ENCODE results near the gene PIK3CD.
"Not testable (repeated sequence)": the region's sequence is repeated elsewhere in the genome, so short reads cannot be mapped to it uniquely, and the experiment has no call there.

Gene PIK3CD

DNA sequence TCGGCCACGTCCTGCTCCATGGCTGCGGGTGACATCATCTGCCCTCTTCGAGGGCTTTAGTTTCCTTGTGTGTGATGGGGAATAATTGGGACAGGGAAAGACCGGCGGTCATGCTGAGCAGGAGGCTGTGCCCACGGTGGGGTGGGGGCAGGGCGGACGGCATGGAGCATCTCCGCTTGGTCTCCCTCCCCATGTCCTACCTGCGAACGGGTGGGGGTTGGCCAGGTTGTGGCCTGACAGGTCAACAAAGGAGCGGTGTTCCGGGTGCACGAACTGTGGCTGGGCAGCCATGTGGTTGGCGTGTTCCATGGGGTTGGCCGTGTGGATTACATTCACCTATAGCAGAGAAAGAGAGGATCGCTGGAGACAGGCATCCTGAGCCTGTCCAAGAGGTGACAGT is 80.0 kb downstream of the PIK3CD start:
- no peak for DNase-seq (ENCODE audit: low read depth in 1 of 2, low spot score in 1 of 2)

DNA sequence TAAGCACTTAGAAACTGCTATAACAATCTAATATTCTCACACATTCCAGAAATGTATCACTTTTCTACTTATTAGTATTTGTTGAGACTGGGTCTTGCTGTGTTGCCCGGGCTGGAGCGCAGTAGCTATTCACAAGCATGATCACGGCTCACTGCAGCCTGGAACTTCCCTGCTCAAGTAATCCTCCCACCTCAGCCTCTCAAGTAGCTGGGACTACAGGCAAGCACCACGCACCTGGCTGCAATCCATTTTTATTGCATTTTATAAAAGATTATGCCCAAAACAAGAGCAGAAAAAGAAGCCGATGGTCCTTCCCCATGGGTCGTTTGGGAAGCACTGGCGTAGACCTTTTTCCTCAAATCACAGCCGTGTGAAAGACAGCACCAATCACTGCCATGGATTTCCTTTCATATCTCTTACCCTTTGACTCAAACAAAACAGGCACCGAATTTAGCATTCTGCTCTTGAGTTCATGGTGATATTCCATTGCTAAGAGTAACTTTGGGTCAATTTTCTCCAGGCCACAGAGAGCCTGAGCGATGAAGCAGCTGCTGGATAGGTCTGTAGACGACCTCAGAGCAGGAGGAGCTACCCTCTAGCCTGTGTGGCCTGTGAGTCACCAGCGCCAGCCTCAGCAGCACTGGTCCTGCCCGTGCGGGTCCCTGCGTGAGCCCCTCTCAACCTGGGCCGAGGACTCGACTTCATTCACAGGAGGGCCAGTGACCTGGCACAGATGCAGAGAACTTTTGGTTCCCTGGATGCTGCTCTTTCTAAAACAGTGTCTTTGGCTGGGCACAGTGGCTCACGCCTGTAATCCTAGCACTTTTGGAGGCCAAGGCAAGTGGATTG is 80.8 kb downstream of the PIK3CD start:
- no peak for DNase-seq (ENCODE audit: low read depth in 1 of 2, low spot score in 1 of 2)

DNA sequence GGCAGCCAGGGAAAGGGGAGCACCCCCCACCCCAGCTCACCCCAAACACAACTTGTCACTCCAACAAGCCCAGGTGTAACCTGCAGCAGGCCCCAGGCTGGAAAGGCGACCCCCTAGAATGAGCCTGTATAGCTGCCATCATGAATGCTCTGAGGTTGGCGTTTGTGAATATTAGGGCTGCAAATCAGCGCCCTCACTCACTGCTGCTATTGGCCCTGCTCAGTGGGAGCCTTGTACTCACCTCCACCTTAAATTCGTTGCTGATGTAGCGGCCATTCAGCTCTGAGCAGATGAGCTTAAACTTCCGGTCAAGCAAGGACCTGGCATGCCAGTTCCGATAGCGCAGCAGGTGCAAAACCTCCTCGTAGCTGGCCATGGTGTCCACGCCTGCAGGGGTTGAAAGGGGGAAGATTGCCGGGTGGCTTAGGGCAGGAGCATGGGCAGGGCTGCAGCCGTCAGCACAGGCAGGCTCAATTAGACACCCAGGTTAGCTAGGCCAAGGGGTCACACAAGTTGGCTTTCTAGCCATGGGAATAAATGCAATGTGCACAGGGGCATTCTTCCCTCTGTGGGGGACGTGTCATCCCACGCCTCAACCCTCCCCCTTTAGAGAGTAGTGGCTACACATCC is 81.7 kb downstream of the PIK3CD start:
- DNase-seq (ENCODE audit: low read depth in 1 of 2, low spot score in 1 of 2): no peak

DNA sequence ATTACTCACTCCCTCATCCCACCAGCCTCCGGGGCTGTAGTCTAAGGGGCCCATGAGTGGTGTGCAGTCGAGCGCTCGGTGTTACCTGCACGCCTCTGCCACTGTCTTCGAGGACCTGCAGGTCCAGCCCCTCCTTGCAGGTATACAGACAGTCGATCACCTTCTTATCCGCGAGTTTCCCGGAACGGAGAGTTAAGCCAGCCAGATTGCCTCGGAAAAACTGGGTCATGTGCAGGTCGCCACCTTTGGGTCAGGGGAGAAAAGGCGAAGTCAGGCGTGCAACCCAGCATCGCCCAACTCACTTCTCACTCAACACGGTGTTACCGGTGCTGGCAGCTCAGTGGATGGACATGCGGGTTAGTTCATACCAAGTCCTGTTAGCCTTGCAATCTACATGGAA is 84.3 kb downstream of the PIK3CD start:
- no peak for DNase-seq (ENCODE audit: low read depth in 1 of 2, low spot score in 1 of 2)

DNA sequence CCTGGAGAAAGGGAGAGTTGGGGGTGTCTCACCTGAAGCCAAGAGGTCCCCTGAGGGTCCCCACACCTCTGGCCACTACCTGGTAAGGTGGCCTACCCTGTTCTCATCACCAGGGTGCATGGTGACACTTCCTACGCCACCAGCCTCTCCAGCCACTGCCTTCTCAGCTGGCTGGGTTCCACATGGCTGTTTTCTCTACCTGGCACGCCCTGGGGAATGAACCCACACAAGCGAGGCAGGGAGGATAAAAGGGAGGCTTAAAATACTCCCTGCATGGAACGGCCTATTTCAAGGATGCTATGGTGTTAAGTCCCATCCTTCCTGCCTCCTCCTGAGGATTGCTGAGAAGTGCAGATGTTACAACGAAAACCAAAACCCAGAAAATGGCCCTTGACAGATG is 84.7 kb downstream of the PIK3CD start:
- DNase-seq (ENCODE audit: low read depth in 1 of 2, low spot score in 1 of 2): no peak

DNA sequence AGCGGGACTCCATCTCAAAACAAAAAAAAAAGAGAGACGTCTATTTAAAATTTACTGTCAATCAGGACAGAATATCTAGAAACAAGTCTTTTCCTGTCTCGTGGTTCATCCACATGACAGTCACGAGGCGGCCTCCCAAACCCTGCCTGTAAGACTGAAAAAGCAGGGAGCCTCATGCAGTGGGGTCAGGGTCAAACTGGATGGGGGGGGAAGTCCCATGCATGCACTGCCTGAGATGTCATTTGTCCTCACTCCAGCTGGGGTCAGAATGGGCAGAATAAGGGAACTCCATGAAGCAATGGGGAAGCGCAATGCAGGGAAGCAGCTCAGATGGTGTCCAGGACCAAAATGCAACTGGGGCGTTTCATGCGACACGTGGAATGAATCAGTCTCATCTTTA is 85.5 kb downstream of the PIK3CD start:
- DNase-seq (ENCODE audit: low read depth in 1 of 2, low spot score in 1 of 2): no peak

DNA sequence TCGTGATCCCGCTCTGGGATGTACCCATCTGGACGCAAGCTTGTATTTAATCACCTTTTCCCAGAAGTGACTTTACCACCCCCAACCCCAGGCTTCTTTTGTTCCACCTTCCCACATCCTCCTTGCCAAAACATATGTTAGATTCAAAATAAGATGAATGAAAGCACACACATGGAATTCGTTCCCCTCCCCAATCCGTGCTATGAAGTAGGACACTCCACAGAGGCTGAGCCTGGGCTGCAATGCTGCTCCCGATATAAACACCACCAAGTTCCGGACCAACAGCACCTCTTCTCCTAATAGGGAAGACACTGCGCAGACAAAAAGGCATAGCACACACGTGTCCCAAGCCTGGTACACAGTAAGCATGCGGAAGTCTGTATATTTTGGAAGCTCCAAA is 86.1 kb downstream of the PIK3CD start:
- no peak for DNase-seq (ENCODE audit: low read depth in 1 of 2, low spot score in 1 of 2)

DNA sequence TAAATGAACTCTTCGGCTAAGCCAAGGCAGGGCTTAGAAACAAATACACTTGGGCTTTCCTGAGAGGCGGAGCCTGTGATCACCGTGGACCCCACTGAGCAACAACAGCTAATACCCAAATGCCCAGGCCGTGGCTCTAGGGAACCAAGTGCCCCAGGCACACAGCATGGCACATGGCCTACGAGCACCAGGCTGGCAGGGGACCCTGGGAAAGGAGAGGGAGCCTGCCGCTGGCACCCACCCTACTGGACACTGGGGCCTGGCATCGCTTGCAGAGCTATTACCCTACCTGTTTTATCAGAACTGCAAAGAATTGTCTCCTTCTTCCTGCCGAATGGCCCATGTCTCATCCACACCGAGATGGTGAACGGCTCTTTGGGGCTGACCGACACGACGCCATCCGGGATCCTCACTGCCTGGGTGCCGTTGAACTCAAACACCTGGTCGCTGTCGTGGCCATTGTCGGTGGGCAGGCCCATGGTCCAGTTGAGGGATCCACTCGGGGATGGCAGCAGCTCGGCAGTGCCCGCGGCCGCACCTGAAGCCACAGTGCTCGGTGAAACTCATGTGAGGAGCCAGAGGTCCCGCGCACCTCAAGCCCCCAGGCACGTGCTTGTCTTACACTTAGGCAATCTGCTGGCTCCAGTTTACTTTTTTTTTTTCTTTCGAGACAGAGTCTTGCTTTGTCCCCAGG is 92.7 kb downstream of the PIK3CD start:
- no peak for DNase-seq (ENCODE audit: low read depth in 1 of 2, low spot score in 1 of 2)

DNA sequence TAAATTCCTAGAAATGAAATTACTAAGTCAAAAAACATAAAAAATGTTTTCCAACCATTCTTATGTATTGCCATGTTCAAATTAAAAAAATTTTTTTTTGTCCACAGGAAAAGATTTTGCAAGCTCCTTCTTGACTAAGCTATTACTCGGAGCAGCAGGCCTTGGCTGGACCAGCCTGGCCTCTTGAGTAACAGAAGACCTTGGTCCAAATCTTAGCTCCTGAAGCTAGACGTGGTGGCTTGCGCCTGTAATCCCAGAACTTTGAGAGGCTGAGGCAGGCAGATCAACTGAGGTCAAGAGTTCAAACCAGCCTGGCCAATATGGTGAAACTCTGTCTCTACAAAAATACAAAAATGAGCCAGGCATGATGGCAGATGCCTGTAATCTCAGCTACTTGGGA is 94.7 kb downstream of the PIK3CD start:
- no peak for DNase-seq (ENCODE audit: low read depth in 1 of 2, low spot score in 1 of 2)

DNA sequence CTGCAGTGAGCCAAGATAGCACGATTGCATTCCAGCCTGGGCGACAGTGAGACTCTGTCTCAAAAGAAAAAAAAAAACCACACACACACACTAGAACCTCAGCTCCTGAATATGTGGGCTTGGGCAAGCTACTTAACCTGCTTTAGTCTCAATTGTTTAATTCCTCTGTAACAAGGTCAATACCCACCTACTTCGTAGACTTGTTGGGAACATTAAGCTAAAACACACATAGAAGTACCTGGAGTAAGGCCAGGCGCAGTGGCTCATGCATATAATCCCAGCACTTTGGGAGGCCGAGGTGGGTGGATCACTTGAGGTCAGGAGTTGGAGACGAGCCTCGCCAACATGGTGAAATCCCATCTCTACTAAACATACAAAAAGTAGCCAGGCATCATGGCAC is 95.1 kb downstream of the PIK3CD start:
- DNase-seq (ENCODE audit: low read depth in 1 of 2, low spot score in 1 of 2): no peak

DNA sequence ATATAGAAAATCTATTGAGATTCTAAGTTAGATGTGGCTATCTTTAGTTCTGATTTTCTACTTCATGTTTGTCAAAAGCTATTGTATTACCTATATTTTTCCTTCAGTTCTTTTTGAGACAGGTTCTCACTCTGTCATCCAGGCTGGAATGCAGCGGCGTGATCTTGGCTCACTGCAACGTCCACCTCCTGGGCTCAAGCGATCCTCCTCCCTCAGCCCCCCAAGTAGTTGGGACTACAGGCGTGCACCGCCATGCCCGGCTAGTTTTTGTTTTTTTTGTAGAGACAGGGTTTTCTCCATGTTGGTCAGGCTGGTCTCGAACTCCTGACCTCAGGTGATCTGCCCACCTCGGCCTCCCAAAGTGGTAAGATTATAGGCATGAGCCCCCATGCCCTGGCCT is 96.9 kb downstream of the PIK3CD start:
- not testable (repeated sequence) for DNase-seq (ENCODE audit: low read depth in 1 of 2, low spot score in 1 of 2)

DNA sequence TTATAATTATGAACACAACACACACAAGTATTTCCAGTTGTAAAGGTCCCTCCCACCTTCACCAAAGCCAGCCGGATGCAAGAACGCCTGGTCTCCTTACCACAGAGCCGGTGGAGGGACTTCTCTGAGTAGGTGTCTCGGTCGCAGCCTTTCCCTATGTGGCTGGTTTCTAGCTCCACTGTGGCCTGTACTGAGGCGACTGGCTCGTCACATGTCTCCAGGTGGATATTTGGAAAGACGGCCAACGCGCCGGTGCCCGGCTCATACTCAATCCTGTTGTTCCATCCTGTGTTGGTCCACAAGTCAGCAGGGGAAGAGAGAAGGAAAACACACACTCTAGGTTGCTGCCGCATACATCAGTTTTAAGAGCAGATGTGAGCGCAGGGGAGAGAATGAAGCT is 97.8 kb downstream of the PIK3CD start:
- no peak for DNase-seq (ENCODE audit: low read depth in 1 of 2, low spot score in 1 of 2)

DNA sequence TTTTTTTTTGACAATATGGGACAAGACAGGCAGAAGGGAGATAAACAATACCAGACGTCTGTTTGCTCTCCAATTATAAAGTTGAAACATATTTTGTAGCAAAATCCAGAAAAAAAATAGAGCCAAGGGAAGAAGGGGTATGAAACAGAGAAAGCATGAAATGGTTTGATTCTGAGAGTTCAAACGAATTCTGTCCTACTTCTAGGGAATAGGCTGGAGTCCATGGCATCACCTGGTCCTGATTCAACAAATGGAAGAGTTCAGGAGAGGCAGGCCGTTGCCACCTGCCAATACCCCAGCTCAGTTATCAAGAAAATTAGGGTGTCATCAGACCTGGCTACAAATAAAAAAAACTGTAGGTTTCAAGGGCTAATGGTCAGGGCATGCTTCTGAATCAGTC is 100.4 kb downstream of the PIK3CD start:
- DNase-seq (ENCODE audit: low read depth in 1 of 2, low spot score in 1 of 2): no peak

DNA sequence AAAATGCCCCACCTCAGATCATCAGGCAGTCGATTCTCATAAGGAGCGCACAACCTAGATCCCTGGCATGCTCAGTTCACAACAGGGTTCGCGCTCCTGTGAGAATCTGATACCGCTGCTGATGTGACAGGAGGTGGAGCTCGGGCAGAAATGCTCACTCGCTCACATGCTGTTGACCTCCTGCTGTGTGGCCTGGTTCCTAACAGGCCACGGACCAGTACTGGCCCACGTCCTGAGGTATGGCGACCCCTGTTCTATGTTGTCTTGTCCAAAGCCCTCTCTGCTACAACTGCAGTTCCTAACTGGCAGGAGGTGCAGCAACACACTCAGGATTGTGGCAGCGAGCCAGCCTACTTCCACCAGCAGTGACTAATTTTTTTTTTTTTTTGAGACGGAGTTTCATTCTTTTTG is 101.6 kb downstream of the PIK3CD start:
- no peak for DNase-seq (ENCODE audit: low read depth in 1 of 2, low spot score in 1 of 2)

DNA sequence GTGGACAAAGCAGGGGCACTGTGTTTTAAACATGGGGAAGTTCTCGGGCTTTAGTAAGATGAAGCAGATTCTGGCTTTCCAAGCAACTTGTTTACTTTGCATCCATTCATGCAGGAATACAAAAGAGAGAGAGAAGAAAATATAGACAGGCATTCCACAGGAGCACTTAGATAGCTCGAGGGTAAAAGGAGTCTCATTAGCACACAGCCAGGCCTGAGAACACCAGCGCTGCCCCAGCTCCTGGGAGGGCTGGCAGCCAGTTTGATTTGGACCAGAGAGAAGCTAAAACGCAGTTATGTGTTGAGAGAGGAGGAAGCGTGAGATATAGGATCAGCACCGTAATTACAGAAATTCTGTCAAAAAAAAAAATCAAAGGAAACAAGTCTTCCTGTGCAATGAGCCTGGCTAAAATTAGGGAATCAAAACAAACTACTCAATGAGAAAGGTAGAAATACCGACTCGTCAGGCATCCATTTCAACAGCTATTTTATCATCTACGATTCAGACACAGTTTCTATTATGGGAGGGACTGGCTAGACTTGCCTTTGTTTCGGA is 104.0 kb downstream of the PIK3CD start:
- no peak for DNase-seq (ENCODE audit: low read depth in 1 of 2, low spot score in 1 of 2)

DNA sequence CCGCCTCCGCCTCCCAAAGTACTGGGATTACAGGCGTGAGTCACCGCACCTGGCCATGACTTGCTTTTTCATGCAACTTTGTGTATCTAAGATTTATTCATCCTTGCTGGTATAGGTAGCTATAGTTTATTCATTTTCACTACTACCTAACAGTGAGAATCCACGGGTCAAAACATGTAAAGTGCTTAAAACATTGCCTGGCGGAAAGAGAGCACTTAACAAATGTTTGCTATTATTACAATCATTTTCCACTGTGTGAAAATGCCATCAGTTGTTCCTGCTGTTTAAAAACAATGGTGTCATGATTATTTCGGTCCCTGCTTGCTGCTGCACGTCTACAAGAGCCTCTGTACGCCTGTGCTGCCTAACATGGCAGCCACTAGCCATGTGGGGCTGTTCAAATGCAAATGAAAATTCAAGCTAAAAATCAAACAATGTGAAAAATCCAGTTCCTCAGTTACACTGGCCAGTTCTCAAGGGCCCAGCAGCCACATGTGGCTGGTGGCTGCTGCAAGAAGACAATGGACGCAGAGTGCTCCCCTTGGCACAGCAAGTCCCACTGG is 107.1 kb downstream of the PIK3CD start:
- no peak for DNase-seq (ENCODE audit: low read depth in 1 of 2, low spot score in 1 of 2)

DNA sequence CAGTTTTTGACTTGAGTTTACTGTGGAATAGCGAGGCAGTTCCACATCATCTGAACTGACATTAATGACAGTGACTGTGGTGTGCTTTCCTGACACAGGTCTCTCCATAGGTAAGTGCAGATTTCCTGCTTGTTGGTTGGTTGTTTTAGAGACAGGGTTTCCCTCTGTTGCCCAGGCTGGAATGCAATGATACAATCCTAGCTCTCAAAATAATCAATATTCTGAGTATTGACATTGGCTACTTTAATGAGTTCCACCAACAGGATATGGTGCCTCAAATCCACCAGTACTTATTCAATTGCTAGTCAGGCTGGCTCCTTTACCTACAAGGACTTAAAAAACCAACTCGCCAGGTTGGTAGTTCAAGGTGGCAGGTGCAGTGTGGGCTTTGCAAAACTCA is 108.4 kb downstream of the PIK3CD start:
- no peak for DNase-seq (ENCODE audit: low read depth in 1 of 2, low spot score in 1 of 2)

DNA sequence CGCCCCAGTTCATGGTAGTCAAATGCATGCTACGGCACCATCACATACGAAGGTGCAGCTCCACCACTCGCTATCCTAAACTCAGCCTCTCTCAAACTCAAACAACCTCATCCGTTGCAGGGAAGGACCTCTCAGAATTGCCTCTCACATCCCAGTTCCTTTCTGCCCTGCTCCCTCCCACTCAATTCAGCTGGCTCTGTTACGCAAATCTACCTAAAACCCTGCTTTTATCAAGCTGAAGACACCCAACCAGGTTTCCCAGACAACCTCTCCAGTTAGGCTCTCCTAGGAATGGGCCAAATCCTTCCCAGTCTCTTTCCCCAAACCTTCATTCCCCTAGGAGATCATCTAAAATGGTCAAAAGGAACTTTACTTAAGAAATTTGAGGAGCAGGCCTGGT is 109.3 kb downstream of the PIK3CD start:
- DNase-seq (ENCODE audit: low read depth in 1 of 2, low spot score in 1 of 2): no peak

DNA sequence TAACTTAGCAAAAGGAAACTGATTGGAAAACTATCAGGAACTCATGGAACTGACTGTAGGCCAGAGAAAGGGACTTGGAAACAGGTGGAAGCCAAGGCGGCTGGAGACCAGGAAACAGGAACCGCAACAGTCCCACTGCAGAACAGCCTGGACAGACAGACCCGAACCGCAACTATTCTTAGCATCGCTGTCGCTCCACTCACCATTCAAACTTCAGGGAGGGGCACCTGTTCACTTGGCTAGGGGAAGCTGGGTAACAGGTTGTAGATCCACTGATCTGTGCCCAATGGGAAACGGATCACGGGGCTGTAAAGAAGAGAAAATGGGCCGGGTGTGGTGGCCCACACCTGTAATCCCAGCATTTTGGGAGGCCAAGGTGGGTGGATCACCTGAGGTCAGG is 110.3 kb downstream of the PIK3CD start:
- DNase-seq (ENCODE audit: low read depth in 1 of 2, low spot score in 1 of 2): no peak

DNA sequence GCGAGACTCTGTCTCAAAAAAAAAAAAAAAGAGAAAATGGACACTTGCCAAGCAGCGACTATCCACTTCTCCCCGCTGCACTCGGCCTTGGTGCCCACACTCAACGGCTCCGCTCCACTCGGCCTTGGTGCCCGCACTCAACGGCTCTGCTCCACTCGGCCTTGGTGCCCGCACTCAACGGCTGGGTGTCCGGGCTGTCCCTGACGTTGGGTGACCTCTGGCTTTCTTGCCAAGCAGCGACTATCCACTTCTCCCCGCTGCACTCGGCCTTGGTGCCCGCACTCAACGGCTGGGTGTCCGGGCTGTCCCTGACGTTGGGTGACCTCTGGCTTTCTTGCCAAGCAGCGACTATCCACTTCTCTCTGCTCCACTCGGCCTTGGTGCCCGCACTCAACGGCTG is 110.9 kb downstream of the PIK3CD start:
- not testable (repeated sequence) for DNase-seq (ENCODE audit: low read depth in 1 of 2, low spot score in 1 of 2)

DNA sequence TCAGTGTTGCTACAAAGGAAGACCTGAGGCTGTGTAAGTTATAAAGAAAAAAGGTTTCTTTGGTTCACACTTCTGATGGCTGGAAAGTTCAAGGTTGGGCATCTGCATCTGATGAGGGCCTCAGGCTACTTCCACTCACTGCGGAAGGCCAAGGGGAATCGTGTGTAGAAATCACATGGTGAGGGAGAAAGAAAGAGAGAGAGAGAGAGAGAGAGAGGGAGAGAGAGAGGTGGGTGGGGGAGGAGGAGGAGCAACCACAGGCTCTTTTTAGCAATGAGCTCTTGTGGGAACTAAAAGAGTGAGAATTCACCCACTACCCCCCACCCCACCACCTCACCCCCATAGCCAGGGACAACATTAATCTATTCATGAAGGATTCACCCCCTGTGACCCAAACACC is 112.4 kb downstream of the PIK3CD start:
- no peak for DNase-seq (ENCODE audit: low read depth in 1 of 2, low spot score in 1 of 2)

DNA sequence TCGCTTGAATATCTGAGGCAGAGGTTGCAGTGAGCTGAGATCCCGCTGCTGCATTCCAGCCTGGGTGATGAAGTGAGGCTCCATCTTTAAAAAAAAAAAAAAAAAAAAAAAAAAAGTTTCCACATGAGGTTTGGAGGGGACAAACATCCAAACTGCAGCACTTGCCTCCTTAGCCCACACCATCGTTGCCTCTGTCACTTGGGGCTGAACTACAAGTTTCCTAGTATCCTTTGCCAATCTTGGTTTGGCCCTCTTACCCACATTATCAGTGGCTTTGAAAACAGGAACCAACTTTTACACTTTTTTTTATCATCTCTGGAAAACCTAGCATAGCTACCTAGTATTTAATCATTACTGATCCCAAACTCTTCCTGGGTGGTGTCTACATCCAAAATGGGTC is 113.0 kb downstream of the PIK3CD start:
- DNase-seq (ENCODE audit: low read depth in 1 of 2, low spot score in 1 of 2): no peak
